Astrocyte (in vitro differentiated cells and primary cell): ENCODE measurements around the gene RTP3.

ENCODE experiments used
- EZH2 ChIP-seq: IDR thresholded peaks from 2 replicates; pipeline ENCODE4 v1.6.1; 2012; ENCODE audit warnings: mild to moderate bottlenecking, low read length, inconsistent platforms; ENCODE audit not compliant: insufficient read depth
- TF ChIP-seq, protein P1 (sequence below): IDR thresholded peaks from 2 replicates; pipeline ENCODE4 v1.5.1; 2011; ENCODE audit warnings: low read depth, mild to moderate bottlenecking, inconsistent platforms, low read length, moderate library complexity; ENCODE audit not compliant: insufficient read depth

DNA sequence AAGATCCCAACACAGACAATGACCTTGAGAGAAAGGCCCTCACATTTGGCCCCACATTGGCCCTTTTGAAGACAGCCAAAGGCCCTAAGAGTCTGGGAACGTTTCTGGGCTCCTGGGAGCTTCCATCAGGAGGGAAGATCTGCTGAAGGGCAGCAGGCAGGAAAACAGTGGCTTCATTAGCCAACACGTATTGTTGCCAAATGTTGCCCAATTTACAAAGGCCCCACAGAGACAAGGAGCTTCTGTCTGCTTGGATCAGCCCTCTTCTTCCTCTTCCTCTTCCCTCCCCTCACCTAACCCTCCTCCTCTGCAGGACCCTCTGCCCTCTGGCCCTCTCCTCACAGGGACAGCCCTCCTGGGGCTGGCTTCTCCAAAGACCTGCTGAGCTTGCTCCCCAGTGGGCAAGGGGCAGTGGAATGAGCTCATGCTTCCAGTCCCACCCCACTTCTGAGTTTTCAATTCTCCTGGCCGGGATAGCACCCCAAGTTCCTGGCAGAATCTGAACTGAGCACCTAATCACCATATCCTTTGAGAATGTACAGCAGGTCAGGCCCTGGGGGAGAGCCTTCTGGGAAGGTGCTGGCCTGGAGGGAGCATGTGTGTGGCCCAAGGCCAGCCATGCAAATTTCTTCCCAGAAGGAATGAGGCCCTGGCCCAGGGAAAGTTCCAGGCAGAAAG is 28.0 kb upstream of the RTP3 start:
- TF ChIP-seq, protein P1, sequence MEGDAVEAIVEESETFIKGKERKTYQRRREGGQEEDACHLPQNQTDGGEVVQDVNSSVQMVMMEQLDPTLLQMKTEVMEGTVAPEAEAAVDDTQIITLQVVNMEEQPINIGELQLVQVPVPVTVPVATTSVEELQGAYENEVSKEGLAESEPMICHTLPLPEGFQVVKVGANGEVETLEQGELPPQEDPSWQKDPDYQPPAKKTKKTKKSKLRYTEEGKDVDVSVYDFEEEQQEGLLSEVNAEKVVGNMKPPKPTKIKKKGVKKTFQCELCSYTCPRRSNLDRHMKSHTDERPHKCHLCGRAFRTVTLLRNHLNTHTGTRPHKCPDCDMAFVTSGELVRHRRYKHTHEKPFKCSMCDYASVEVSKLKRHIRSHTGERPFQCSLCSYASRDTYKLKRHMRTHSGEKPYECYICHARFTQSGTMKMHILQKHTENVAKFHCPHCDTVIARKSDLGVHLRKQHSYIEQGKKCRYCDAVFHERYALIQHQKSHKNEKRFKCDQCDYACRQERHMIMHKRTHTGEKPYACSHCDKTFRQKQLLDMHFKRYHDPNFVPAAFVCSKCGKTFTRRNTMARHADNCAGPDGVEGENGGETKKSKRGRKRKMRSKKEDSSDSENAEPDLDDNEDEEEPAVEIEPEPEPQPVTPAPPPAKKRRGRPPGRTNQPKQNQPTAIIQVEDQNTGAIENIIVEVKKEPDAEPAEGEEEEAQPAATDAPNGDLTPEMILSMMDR = no peak
- no peak for TF ChIP-seq EZH2
